Subcutaneous abdominal adipose tissue (tissue), 5 donors: ENCODE data around the gene LYVE1.
A peak's percentile ranks its signal among the peaks of the same experiment; 100 is the strongest.

Experiments
- H3K27ac ChIP-seq: one replicate; pipeline ENCODE4 v1.7.0; 2013; ENCODE audit warnings: low read depth, mild to moderate bottlenecking, inconsistent platforms, low read length, moderate library complexity
- H3K27me3 ChIP-seq, 5 donors: one replicate each; pipeline ENCODE4 v1.7.0; 2013; ENCODE audit warnings: low read length in 5 of 5, inconsistent platforms in 1 of 5; ENCODE audit not compliant: control insufficient read depth in 5 of 5, insufficient read depth in 4 of 5
- H3K36me3 ChIP-seq, 5 donors: one replicate each; pipeline ENCODE4 v1.7.0; 2013; ENCODE audit warnings: low read length in 5 of 5; ENCODE audit not compliant: control insufficient read depth in 5 of 5, insufficient read depth in 5 of 5
- H3K4me1 ChIP-seq, 5 donors: one replicate each; pipeline ENCODE4 v1.7.0; 2013; ENCODE audit warnings: low read length in 5 of 5, mild to moderate bottlenecking in 3 of 5, moderate library complexity in 1 of 5; ENCODE audit not compliant: control insufficient read depth in 5 of 5, insufficient read depth in 5 of 5
- H3K4me3 ChIP-seq, 5 donors: one replicate each; pipeline ENCODE4 v1.7.0; 2013; ENCODE audit warnings: low read length in 5 of 5, low read depth in 1 of 5
- H3K9ac ChIP-seq, 5 donors: one replicate each; pipeline ENCODE4 v1.7.0; 2013; ENCODE audit warnings: low read length in 5 of 5, mild to moderate bottlenecking in 4 of 5, moderate library complexity in 3 of 5
- H3K9me3 ChIP-seq, 5 donors: one replicate each; pipeline ENCODE4 v1.7.0; 2013; ENCODE audit warnings: low read length in 5 of 5; ENCODE audit not compliant: control insufficient read depth in 5 of 5
- donor health status: healthy.
- donor health status: healthy.
- donor health status: healthy.
- donor health status: healthy.
- donor health status: healthy.

LYVE1 gene, protein sequence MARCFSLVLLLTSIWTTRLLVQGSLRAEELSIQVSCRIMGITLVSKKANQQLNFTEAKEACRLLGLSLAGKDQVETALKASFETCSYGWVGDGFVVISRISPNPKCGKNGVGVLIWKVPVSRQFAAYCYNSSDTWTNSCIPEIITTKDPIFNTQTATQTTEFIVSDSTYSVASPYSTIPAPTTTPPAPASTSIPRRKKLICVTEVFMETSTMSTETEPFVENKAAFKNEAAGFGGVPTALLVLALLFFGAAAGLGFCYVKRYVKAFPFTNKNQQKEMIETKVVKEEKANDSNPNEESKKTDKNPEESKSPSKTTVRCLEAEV

DNA sequence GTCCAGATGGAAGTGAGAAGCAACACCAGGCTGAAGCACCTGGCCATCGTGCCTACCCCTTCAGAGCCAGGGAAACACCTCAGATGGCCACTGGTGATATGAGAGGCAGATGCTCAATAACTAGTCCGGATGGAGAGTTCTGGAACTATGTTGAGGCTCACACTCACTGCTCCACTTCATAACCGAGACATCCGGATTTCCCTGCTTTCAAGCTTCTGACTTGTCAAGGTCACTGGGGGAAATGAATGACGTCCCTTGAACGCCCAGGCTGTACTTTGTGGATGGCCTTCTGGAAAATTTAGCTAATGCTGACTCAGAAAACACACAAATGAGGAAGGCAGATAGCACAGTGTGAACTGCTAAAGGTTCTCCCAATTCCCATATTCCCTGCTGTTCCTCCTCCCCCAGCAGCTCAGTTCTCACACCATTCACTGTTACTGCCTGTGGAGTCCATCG, at the start of gene LYVE1:
TSS of gene LYVE1 (minus strand) at position 180 of the 456 bp plus-strand sequence. CDS start at position 47, 133 bp downstream.
- Histone ChIP-seq H3K9ac (peak within 1 kb of the TSS in 4 of 5 donors; percentile 1 to 42 (median 16)), H3K27ac (peak within 1 kb of the TSS; percentile 26), H3K4me1 (peaks cover 0 to 18% (median 4%) of the 10 kb centered on the region in 5 donors), H3K27me3 (no peaks in the 10 kb centered on the region), H3K9me3 (no peaks in the 10 kb centered on the region), H3K4me3 (peak within 1 kb of the TSS; percentile 15 to 70 (median 53)), H3K36me3 (peaks cover under 1 to 9% (median 2%) of the 10 kb centered on the region in 5 donors)

DNA sequence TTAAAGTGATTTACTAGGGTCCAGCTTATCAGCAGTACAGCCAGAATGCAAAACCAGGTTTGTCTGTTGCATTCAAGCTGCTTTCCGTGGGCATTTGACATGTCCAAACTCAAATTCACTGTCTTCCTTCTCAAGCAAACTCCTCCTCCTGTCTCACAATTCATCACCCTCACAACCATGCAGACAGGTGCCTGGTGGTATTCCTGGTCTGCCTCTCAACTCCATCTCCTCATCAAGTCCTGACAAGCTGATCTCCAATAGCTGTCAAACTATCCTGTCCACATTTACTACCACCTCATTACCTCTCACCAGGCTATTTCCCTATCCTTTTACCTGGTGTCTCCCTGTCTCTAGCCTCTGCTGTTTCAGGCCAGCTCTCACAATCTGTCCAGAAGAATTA, 49.1 kb upstream of the LYVE1 start:
- H3K4me3 ChIP-seq = no peak overlapping the region
- peaks cover 0 to 10% (median 0%) of the 10 kb centered on the region in 5 donors for H3K4me1 ChIP-seq
- H3K9me3 ChIP-seq = no peaks in the 10 kb centered on the region
- no peaks in the 10 kb centered on the region for H3K27me3 ChIP-seq
- no peak overlapping the region for H3K9ac ChIP-seq
- no peak overlapping the region for H3K27ac ChIP-seq
- H3K36me3 ChIP-seq = no peaks in the 10 kb centered on the region

GRCh38 chr11:10611979-10612862, 43.8 kb upstream of the LYVE1 start:
- Histone ChIP-seq H3K27me3 (peaks cover 0 to 2% (median 0%) of the 10 kb centered on the region in 5 donors), H3K9me3 (no peaks in the 10 kb centered on the region), H3K27ac (no peak overlapping the region), H3K4me3 (no peak overlapping the region), H3K4me1 (peaks cover 0 to 20% (median 8%) of the 10 kb centered on the region in 5 donors), H3K36me3 (no peaks in the 10 kb centered on the region), H3K9ac (no peak overlapping the region)

DNA sequence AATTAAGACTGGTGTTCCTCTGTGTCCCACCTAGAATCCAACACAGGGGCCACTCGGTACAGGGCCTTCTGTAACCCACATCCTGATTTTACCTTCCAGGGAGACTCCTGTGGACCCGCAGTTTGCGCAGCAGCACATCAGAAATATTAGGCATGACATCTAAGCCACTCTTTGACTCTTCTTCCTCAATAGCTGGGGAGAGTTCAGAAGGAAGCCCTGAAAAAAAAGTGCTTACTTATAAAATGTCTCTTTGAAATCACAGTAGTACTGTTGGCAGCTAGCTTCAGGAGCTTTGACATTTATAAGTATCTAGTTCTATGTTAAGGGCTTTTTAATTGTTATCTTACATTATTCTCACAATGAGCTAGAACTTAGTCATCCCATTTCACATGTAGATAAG, 41.2 kb upstream of the LYVE1 start:
- no peaks in the 10 kb centered on the region for H3K9me3 ChIP-seq
- H3K9ac ChIP-seq = no peak overlapping the region
- H3K27ac ChIP-seq = no peak overlapping the region
- peaks cover 0 to 2% (median 0%) of the 10 kb centered on the region in 5 donors for H3K27me3 ChIP-seq
- H3K36me3 ChIP-seq = no peaks in the 10 kb centered on the region
- H3K4me3 ChIP-seq = no peak overlapping the region
- H3K4me1 ChIP-seq = peaks cover 4 to 38% (median 25%) of the 10 kb centered on the region in 5 donors

GRCh38 chr11:10608584-10608983, 40.1 kb upstream of the LYVE1 start:
- H3K4me3 ChIP-seq = no peak overlapping the region
- peaks cover 0 to 2% (median 0%) of the 10 kb centered on the region in 5 donors for H3K27me3 ChIP-seq
- H3K9me3 ChIP-seq = no peaks in the 10 kb centered on the region
- H3K36me3 ChIP-seq = no peaks in the 10 kb centered on the region
- no peak overlapping the region for H3K9ac ChIP-seq
- no peak overlapping the region for H3K27ac ChIP-seq
- H3K4me1 ChIP-seq = peaks cover 8 to 48% (median 35%) of the 10 kb centered on the region in 5 donors

- peaks cover 8 to 48% (median 35%) of the 10 kb centered on the region in 5 donors for H3K4me1 ChIP-seq
- no peaks in the 10 kb centered on the region for H3K9me3 ChIP-seq
- no peak overlapping the region for H3K27ac ChIP-seq
- H3K4me3 ChIP-seq = peak overlapping the region in 1 of 5 donors; percentile 10
- no peak overlapping the region for H3K9ac ChIP-seq
- H3K36me3 ChIP-seq = peaks cover 0 to 2% (median 0%) of the 10 kb centered on the region in 5 donors
- H3K27me3 ChIP-seq = peaks cover 0 to 2% (median 0%) of the 10 kb centered on the region in 5 donors
Measured at GRCh38 chr11:10607462-10608132, 39.1 kb upstream of the LYVE1 start.

- Histone ChIP-seq H3K27me3 (no peaks in the 10 kb centered on the region), H3K4me3 (no peak overlapping the region), H3K36me3 (peaks cover 0 to 2% (median 0%) of the 10 kb centered on the region in 5 donors), H3K9me3 (no peaks in the 10 kb centered on the region), H3K27ac (peak overlapping the region; percentile 82), H3K9ac (peak overlapping the region in 1 of 5 donors; percentile 22), H3K4me1 (peaks cover 8 to 50% (median 35%) of the 10 kb centered on the region in 5 donors)
Measured at GRCh38 chr11:10606536-10607208, 38.2 kb upstream of the LYVE1 start.

DNA sequence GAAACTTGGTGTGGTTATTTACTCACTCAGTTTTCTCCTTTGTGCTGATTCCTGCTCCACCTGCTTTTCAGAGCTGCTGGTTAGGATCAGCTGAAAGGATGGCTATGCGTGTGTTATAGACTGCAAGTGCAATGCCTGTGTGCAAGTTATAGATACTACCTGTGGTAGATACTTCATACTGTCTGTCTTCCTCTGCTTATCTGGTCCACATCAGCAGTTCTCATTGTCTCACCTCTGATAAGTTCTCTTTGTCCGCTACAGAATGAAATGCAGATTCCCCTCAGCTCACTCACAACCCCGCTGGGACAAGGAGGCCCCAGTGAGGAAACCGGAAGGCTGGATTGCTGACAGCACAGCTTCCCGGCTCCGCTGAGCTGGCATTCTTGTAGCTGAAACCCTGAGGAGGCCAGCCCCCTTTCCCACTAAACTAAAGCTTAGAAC, 37.5 kb upstream of the LYVE1 start:
- Histone ChIP-seq H3K27ac (peak overlapping the region; percentile 82), H3K9ac (peak overlapping the region in 2 of 5 donors; percentile 22 to 41), H3K36me3 (peaks cover 0 to 2% (median 0%) of the 10 kb centered on the region in 5 donors), H3K4me1 (peaks cover 8 to 56% (median 37%) of the 10 kb centered on the region in 5 donors), H3K9me3 (no peaks in the 10 kb centered on the region), H3K27me3 (no peaks in the 10 kb centered on the region), H3K4me3 (peak overlapping the region; percentile 21 to 50 (median 36))

DNA sequence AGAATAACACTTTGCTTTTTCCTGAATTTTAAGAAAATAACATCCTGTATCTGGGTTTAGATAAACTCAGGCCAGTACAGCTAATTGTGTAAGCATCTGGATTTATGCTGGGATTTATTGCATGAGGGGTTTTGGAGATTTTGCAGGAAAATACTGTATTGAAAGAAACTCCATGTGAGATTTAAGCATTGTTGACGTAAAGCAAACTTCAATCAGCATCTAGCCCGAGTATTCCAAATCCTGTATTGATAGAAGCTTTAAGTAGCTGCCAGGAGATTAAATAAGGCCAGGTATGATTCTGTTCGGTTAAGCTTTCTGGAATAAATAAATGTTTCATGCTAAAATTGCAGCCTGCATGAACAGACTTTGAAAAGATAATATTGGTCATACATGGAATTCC, 36.3 kb upstream of the LYVE1 start:
- H3K27me3 ChIP-seq = no peaks in the 10 kb centered on the region
- H3K9me3 ChIP-seq = no peaks in the 10 kb centered on the region
- peaks cover 0 to 2% (median 0%) of the 10 kb centered on the region in 5 donors for H3K36me3 ChIP-seq
- H3K4me1 ChIP-seq = peaks cover 8 to 62% (median 38%) of the 10 kb centered on the region in 5 donors
- no peak overlapping the region for H3K4me3 ChIP-seq
- H3K9ac ChIP-seq = no peak overlapping the region
- no peak overlapping the region for H3K27ac ChIP-seq
